ENCODE results near the gene KRT34. TPM values are rescaled to one million over a fixed set of nuclear protein-coding genes. Genes with fewer than 3 reads are reported as not detected.

The KRT34 gene
- total and polyA plus RNA-seq, 2 experiments from 2014 or later = 39.8 to 77.8 TPM

GRCh38 chr17:41333836-41334235 is 48.3 kb downstream of the KRT34 start:
- no peak overlapping the region for H3K9ac ChIP-seq
- H3K79me2 ChIP-seq (ENCODE audit: insufficient read depth) = no peaks in the 10 kb centered on the region
- in situ Hi-C loops (cut with MboI) = loop anchor here (25.0 kb wide), 1 partner anchor 328 kb away; no protein-coding TSS in a partner anchor
- no peaks in the 10 kb centered on the region for H4K20me1 ChIP-seq (ENCODE audit: insufficient read depth)
- no peak for DNase-seq
- TF ChIP-seq EZH2phosphoT487 (IDR thresholded peaks at IDR 0.05; ENCODE audit: insufficient read depth, low read depth) = no peak
- TF ChIP-seq EZH2 (IDR thresholded peaks at IDR 0.05; ENCODE audit: insufficient read depth, poor library complexity, severe bottlenecking) = no peak
- no peaks in the 10 kb centered on the region for H3K4me1 ChIP-seq (ENCODE audit: insufficient read depth)
- no peaks in the 10 kb centered on the region for H3K9me2 ChIP-seq (ENCODE audit: insufficient read depth)
- H3K27me3 ChIP-seq (replicated peaks; ENCODE audit: insufficient read depth) = no peaks in the 10 kb centered on the region
- no peak overlapping the region for H3K27ac ChIP-seq
- no peak overlapping the region for H3K4me3 ChIP-seq
- 98 to 100% methylated on average over 3 of the region's 3 CpGs for WGBS, 2 experiments (ENCODE audit: low coverage in 1 of 2, low lambda C conversion rate in 2 of 2, missing lambda C conversion rate in 2 of 2)
- no peaks in the 10 kb centered on the region for H3K36me3 ChIP-seq (ENCODE audit: low read depth)
- no peak overlapping the region for H2AFZ ChIP-seq
- H3K4me2 ChIP-seq (ENCODE audit: unreplicated experiment) = no peak overlapping the region
- H3K9me3 ChIP-seq (ENCODE audit: low read depth) = no peaks in the 10 kb centered on the region
- peaks cover 6% of the 10 kb centered on the region; the same call in 1 of the 2 replicates for H3F3A ChIP-seq (ENCODE audit: insufficient read depth)

- H3K9me2 ChIP-seq (ENCODE audit: insufficient read depth) = no peaks in the 10 kb centered on the region
- no peak for DNase-seq
- WGBS, 2 experiments (ENCODE audit: low coverage in 1 of 2, low lambda C conversion rate in 2 of 2, missing lambda C conversion rate in 2 of 2) = 99 to 100% methylated on average over 5 of the region's 5 CpGs
Observed at GRCh38 chr17:41333098-41333497, 49.0 kb downstream of the KRT34 start.

GRCh38 chr17:41332239-41332638 is 49.9 kb downstream of the KRT34 start:
- H3K36me3 ChIP-seq (ENCODE audit: low read depth) = no peaks in the 10 kb centered on the region
- TF ChIP-seq EZH2phosphoT487 (IDR thresholded peaks at IDR 0.05; ENCODE audit: insufficient read depth, low read depth) (no peak), EZH2 (IDR thresholded peaks at IDR 0.05; ENCODE audit: insufficient read depth, poor library complexity, severe bottlenecking) (no peak)
- H3K4me1 ChIP-seq (ENCODE audit: insufficient read depth) = no peaks in the 10 kb centered on the region
- H3K4me2 ChIP-seq (ENCODE audit: unreplicated experiment) = no peak overlapping the region
- H3K27ac ChIP-seq = no peak overlapping the region
- H3F3A ChIP-seq (ENCODE audit: insufficient read depth) = no peaks in the 10 kb centered on the region
- no peaks in the 10 kb centered on the region for H3K79me2 ChIP-seq (ENCODE audit: insufficient read depth)
- no peak overlapping the region for H3K4me3 ChIP-seq
- H2AFZ ChIP-seq = no peak overlapping the region
- in situ Hi-C loops (cut with MboI) = loop anchor here (25.0 kb wide), 1 partner anchor 330 kb away; no protein-coding TSS in a partner anchor
- H3K27me3 ChIP-seq (replicated peaks; ENCODE audit: insufficient read depth) = no peaks in the 10 kb centered on the region
- H4K20me1 ChIP-seq (ENCODE audit: insufficient read depth) = no peaks in the 10 kb centered on the region
- H3K9ac ChIP-seq = no peak overlapping the region
- 78 to 97% methylated on average over 2 of the region's 2 CpGs for WGBS, 2 experiments (ENCODE audit: low coverage in 1 of 2, low lambda C conversion rate in 2 of 2, missing lambda C conversion rate in 2 of 2)
- H3K9me2 ChIP-seq (ENCODE audit: insufficient read depth) = no peaks in the 10 kb centered on the region
- no peaks in the 10 kb centered on the region for H3K9me3 ChIP-seq (ENCODE audit: low read depth)
- no peak for DNase-seq

More at GRCh38 chr17:41333098-41333497, 49.0 kb downstream of the KRT34 start:
- no peak overlapping the region for H3K9ac ChIP-seq
- in situ Hi-C loops (cut with MboI) = loop anchor here (25.0 kb wide), 1 partner anchor 329 kb away; no protein-coding TSS in a partner anchor
- H3K79me2 ChIP-seq (ENCODE audit: insufficient read depth) = no peaks in the 10 kb centered on the region
- H3K27me3 ChIP-seq (replicated peaks; ENCODE audit: insufficient read depth) = no peaks in the 10 kb centered on the region
- no peak overlapping the region for H3K27ac ChIP-seq
- no peak overlapping the region for H3K4me3 ChIP-seq
- H2AFZ ChIP-seq = no peak overlapping the region
- H3K4me2 ChIP-seq (ENCODE audit: unreplicated experiment) = no peak overlapping the region
- H3F3A ChIP-seq (ENCODE audit: insufficient read depth) = no peaks in the 10 kb centered on the region
- TF ChIP-seq EZH2 (IDR thresholded peaks at IDR 0.05; ENCODE audit: insufficient read depth, poor library complexity, severe bottlenecking) (no peak), EZH2phosphoT487 (IDR thresholded peaks at IDR 0.05; ENCODE audit: insufficient read depth, low read depth) (no peak)
- H3K4me1 ChIP-seq (ENCODE audit: insufficient read depth) = no peaks in the 10 kb centered on the region
- no peaks in the 10 kb centered on the region for H4K20me1 ChIP-seq (ENCODE audit: insufficient read depth)
- H3K9me3 ChIP-seq (ENCODE audit: low read depth) = no peaks in the 10 kb centered on the region
- H3K36me3 ChIP-seq (ENCODE audit: low read depth) = no peaks in the 10 kb centered on the region

GRCh38 chr17:41331606-41332005 is 50.5 kb downstream of the KRT34 start:
- 81 to 83% methylated on average over 6 to 7 of the region's 7 CpGs for WGBS, 2 experiments (ENCODE audit: low coverage in 1 of 2, low lambda C conversion rate in 2 of 2, missing lambda C conversion rate in 2 of 2)
- Histone ChIP-seq H4K20me1 (ENCODE audit: insufficient read depth) (no peaks in the 10 kb centered on the region), H3K27ac (no peak overlapping the region), H2AFZ (no peak overlapping the region), H3K4me3 (no peak overlapping the region), H3K4me1 (ENCODE audit: insufficient read depth) (no peaks in the 10 kb centered on the region), H3K9me3 (ENCODE audit: low read depth) (no peaks in the 10 kb centered on the region), H3K27me3 (replicated peaks; ENCODE audit: insufficient read depth) (no peaks in the 10 kb centered on the region), H3K9me2 (ENCODE audit: insufficient read depth) (no peaks in the 10 kb centered on the region), H3K36me3 (ENCODE audit: low read depth) (no peaks in the 10 kb centered on the region), H3K79me2 (ENCODE audit: insufficient read depth) (no peaks in the 10 kb centered on the region), H3F3A (ENCODE audit: insufficient read depth) (no peaks in the 10 kb centered on the region), H3K9ac (no peak overlapping the region), H3K4me2 (ENCODE audit: unreplicated experiment) (no peak overlapping the region)
- no peak for DNase-seq
- in situ Hi-C loops (cut with MboI) = loop anchor here (25.0 kb wide), 1 partner anchor 331 kb away; no protein-coding TSS in a partner anchor
- no peak for TF ChIP-seq EZH2 (IDR thresholded peaks at IDR 0.05; ENCODE audit: insufficient read depth, poor library complexity, severe bottlenecking)
- TF ChIP-seq EZH2phosphoT487 (IDR thresholded peaks at IDR 0.05; ENCODE audit: insufficient read depth, low read depth) = no peak

Data from GM23248 (cell line).